TTC549 (cell line): ENCODE data around the gene WDR91.
"Not testable (repeated sequence)": the region's sequence is repeated elsewhere in the genome, so short reads cannot be mapped to it uniquely, and the experiment has no call there.

Experiments used
- FAIRE-seq: peaks from 2 replicates; lab custom pipeline; 2012; peaks lifted over from hg19 to GRCh38; lab: Jason Lieb, UNC

WDR91 gene

GRCh38 chr7:135178364-135178763 lies 33.0 kb downstream of the WDR91 start:
- no peak for FAIRE-seq

- FAIRE-seq = no peak
These were observed 34.2 kb downstream of the WDR91 start for GRCh38 chr7:135177028-135177696.

GRCh38 chr7:135175931-135176330 lies 35.4 kb downstream of the WDR91 start:
- FAIRE-seq = no peak

GRCh38 chr7:135174941-135175340 lies 36.4 kb downstream of the WDR91 start:
- FAIRE-seq = no peak

- FAIRE-seq = not testable (repeated sequence)
These were observed 37.4 kb downstream of the WDR91 start for GRCh38 chr7:135173916-135174315.

- FAIRE-seq = not testable (repeated sequence)
These were observed 39.6 kb downstream of the WDR91 start for GRCh38 chr7:135171581-135172291.

- FAIRE-seq = not testable (repeated sequence)
These were observed 40.3 kb downstream of the WDR91 start for GRCh38 chr7:135170998-135171481.

GRCh38 chr7:135170274-135170997 lies 40.9 kb downstream of the WDR91 start, which contains the start of gene CYREN:
TSS of gene CYREN (minus strand) at chr7:135170707. CDS start at chr7:135168922, 1,785 bp downstream.
- FAIRE-seq = no peak

- no peak for FAIRE-seq
These were observed 41.4 kb downstream of the WDR91 start for GRCh38 chr7:135169964-135170273.

- FAIRE-seq = no peak
These were observed 42.0 kb downstream of the WDR91 start for GRCh38 chr7:135169141-135169963.

- FAIRE-seq = no peak
These were observed 42.7 kb downstream of the WDR91 start for GRCh38 chr7:135168489-135169140.

GRCh38 chr7:135168001-135168400 lies 43.3 kb downstream of the WDR91 start:
- FAIRE-seq = no peak

- no peak for FAIRE-seq
These were observed 43.9 kb downstream of the WDR91 start for GRCh38 chr7:135167365-135167917.

GRCh38 chr7:135166338-135166990 lies 44.9 kb downstream of the WDR91 start:
- FAIRE-seq = no peak

- no peak for FAIRE-seq
These were observed 45.5 kb downstream of the WDR91 start for GRCh38 chr7:135165862-135166261.

- no peak for FAIRE-seq
These were observed 46.8 kb downstream of the WDR91 start for GRCh38 chr7:135164357-135165061.

- FAIRE-seq = no peak
These were observed 48.8 kb downstream of the WDR91 start for GRCh38 chr7:135162382-135163001.

- FAIRE-seq = no peak
These were observed 49.7 kb downstream of the WDR91 start for GRCh38 chr7:135161669-135162068.

- no peak for FAIRE-seq
These were observed 50.3 kb downstream of the WDR91 start for GRCh38 chr7:135160858-135161653.
